Measurements from ENCODE around the gene ZNF200.

DNA sequence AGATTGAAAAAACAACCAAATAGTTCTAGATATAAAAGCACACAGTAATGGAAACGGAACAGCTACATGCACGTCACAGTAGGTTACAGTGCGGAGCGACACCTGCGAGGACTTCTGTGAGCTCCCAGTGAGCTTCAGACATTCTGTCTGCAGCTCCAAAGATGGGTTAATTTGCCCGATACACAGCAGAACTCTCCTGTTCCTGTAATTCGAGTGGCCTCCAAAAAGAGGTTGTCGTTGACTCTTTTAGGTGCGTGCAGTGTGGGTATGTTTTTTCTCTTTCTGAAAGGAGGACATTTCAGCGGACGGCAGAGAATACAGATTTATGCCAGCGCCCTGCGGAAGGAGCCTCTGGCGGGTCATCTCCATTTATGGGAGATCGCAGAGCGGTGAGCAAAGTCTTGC, 44.0 kb downstream of the ZNF200 start:
- TF ChIP-seq, protein P1, sequence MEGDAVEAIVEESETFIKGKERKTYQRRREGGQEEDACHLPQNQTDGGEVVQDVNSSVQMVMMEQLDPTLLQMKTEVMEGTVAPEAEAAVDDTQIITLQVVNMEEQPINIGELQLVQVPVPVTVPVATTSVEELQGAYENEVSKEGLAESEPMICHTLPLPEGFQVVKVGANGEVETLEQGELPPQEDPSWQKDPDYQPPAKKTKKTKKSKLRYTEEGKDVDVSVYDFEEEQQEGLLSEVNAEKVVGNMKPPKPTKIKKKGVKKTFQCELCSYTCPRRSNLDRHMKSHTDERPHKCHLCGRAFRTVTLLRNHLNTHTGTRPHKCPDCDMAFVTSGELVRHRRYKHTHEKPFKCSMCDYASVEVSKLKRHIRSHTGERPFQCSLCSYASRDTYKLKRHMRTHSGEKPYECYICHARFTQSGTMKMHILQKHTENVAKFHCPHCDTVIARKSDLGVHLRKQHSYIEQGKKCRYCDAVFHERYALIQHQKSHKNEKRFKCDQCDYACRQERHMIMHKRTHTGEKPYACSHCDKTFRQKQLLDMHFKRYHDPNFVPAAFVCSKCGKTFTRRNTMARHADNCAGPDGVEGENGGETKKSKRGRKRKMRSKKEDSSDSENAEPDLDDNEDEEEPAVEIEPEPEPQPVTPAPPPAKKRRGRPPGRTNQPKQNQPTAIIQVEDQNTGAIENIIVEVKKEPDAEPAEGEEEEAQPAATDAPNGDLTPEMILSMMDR (IDR thresholded peaks at IDR 0.05 in 4 of 5, conservative IDR thresholded peaks at IDR 0.05 in 1 of 5), result no peak
- TF ChIP-seq POLR2A (IDR thresholded peaks at IDR 0.05), result no peak
